ENCODE data around the gene PSMB8.

DNA sequence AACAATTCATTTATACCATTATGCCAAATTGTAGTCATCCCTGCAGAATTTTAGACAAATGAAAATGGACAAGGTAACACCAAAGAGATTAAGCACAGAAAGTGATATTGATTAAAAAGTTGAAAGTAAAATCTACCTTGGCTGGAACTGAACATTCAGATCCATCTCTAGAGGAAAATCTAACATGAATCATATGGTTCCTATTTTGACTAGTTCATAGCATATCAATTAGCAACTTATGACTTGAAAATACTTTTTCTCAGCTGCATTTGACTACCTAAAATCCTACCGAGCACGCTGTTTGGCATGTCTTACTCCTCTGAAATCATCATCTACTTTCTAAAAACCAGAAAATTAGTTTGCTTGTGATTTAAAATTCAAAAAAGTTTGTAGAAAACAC lies 32.8 kb upstream of the PSMB8 start:
- TF ChIP-seq CTCF (IDR thresholded peaks at IDR 0.05) (no peak), POLR2AphosphoS5 (IDR thresholded peaks at IDR 0.05) (no peak), POLR2A (IDR thresholded peaks at IDR 0.05) (no peak)

All from sigmoid colon (tissue), 4 donors.